HG02571 (cell line): ENCODE results near the gene RNF212.
"Not testable (repeated sequence)": the region's sequence is repeated elsewhere in the genome, so short reads cannot be mapped to it uniquely, and the experiment has no call there.

ENCODE experiments used
- ATAC-seq: cut with Tn5 transposase; IDR thresholded peaks from one replicate; pipeline ENCODE4 v1.9.1; 2021; ENCODE audit warnings: mild to moderate bottlenecking, moderate library complexity; ENCODE audit not compliant: unreplicated experiment

The RNF212 gene

DNA sequence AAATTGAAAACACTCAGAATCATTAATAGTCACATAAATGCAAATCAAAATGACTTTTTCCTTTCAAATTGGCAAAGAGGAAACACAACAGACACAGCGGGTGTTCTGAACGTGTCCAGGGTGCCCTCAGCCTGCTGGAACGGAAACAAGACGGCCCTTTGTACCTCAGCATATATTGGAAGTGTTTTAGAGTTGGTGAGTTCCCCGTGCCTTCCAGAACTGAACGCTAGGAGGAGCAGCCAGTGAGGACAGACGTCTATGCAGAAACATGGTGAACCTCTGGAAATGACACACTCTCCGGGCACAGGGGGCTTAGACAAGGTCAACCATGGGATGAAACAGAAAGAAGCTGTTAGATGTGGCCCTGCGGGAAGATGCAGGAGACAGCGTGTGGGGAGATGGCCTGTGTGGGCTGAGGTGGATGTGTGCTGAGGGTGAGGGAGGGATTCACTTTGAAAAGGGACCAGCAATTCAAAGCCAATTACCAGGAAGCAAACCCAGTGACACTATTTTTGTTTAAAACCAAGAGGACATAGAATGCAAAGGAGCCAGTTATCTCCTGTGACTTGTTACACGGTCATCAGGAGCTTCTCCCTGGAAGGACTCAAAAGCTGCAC, 40.4 kb downstream of the RNF212 start:
- no peak for ATAC-seq

GRCh38 chr4:1069394-1069793, 44.0 kb downstream of the RNF212 start:
- ATAC-seq = no peak

- no peak for ATAC-seq
These were observed 47.6 kb downstream of the RNF212 start for GRCh38 chr4:1065732-1066131.

DNA sequence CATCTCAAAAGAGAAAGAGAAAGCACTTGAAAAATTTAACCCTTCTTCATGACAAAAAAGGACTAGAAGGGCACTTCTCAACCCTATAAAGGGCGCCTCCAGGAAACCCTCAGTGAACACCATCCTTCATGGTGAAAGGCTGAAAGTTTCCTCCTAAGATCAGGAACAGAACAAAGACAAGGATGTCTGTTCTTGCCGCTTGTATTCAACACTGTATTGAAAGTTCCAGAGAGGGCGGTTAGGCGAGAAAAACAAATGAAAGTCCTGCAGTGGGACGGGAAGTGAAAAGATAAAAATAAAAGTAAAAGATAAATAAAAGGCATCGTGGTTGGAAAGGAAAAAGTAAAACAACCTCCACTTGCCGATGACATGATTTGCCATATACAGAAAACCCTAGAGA, 50.9 kb downstream of the RNF212 start:
- ATAC-seq = no peak

- ATAC-seq = no peak
These were observed 51.6 kb downstream of the RNF212 start for GRCh38 chr4:1061760-1062159.

- ATAC-seq = no peak
These were observed 52.2 kb downstream of the RNF212 start for GRCh38 chr4:1061056-1061700.

DNA sequence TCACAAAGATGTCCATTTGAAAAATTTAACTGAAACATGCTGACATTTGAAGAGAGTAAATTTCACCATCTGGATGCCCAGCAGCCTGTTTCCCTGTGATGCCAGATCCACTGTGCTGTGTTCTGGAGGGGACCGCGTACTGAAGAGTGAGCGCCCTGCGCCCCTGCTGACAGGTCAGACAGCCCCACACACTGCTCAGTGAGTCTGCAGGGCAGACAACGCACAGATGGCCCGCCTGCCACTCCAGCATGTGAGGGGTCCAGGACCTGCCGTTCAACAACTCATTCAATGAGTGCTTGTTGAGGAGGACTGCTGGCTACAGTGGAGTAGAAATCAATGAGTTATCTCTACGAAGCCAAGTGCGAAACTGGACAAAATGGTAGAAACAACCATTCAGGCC, 52.7 kb downstream of the RNF212 start:
- no peak for ATAC-seq

- ATAC-seq = no peak
These were observed 53.2 kb downstream of the RNF212 start for GRCh38 chr4:1060121-1060520.

DNA sequence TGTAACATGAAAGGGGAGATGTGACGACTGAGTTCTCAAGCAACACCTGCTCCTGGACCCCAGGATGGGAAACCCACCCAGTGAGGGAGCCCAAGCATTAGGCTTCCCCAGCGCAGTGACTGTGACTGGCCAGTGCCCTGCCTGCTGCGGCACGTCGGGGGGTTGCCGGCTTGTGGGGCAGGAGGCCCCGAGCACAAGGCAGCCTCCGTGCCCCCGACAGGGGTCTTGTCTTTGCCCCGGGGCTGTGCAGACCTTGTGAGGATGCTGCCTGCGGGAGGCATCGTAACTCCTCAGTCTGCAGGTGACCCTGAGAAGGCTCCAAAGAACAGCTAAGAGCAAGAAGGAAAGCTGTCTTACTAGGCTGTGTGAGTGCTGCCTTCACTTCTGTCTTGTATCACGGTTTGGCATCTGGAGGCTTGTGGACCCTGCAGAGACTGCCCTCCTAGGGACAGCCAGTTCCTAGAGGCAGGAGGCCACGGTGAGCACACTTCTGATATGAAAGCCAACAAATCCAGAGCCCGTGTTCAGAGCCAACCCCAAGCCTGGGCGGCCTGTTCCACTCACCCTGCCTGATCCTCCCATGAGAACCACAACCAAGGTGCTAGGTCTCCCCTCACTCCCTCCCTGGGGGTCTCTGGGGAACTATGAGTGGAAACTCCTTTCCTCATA, 54.2 kb downstream of the RNF212 start:
- no peak for ATAC-seq

DNA sequence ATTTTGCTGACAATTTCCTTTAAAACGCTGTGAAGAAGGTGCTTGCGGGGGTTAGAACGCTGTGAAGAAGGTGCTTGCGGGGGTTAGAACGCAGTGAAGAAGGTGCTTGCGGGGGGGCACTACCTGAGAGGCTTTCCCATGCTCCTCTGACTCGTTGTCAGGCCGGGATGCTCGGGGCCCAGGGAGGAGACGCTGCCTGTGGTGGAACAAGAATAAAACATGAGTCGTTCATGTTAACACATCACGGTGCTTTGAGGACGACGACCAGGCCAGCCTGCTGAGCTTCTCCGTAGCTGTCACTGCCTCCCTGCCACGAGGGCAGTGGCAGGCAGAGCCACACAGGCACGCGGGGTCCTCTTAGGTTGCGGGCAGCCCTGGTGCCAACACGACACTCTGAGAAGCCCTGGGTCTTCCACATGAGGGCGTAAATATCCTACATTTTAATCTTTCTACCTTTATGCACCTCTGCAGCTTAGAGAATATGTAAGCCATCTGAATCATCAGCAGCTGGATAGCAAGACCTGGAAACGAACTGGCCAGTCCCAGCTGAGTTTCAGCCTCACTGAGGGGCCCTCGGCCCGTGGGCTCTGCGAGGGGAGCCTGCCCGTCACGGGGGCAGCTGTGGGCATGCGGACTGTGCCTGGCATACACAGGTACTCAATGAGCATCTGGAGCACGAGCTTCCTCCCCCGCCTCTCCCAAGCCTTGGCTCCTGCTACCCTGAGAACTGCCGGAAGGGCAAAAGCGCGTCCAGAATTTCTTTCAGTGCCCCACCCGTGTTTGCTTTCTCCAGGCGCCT, 55.0 kb downstream of the RNF212 start:
- ATAC-seq = no peak

DNA sequence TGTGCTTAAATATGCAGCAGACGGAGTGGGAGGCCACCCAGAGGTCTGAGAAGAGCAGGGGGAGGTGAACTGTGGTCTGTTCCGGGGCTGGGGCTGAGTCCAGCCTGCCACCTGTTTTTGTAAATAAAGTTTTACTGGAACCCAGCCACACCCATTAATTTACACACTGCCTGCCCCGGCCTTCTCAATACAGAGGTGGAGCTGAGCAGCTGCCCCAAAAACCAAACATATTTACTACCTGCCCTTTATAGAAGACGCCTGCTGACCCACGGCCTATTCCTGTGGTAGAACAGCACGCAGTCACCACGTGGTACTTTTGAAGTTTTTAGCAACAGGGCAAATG, 56.0 kb downstream of the RNF212 start:
- no peak for ATAC-seq

GRCh38 chr4:1056671-1057402, 56.5 kb downstream of the RNF212 start:
- ATAC-seq = no peak

GRCh38 chr4:1055721-1056590, 57.4 kb downstream of the RNF212 start:
- ATAC-seq = no peak

DNA sequence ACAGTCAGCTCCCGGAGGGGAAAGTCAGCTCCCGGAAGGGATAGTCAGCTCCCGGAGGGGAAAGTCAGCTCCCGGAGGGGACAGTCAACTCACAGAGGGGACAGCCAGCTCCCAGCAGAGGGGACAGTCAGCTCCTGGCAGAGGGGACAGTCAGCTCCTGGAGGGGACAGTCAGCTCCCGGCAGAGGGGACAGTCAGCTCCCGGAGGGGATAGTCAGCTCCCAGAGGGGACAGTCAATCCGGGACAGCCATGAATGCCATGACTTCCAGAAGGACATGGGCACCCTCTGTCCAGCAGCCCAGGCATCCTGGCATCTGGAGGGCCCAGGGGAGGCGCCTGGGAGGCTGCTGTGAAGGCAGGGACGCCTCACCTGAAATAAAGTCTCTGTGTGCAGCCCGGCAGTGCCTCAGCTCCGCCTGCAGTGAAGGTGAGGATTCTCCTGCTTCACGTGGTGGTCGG, 58.1 kb downstream of the RNF212 start:
- ATAC-seq = not testable (repeated sequence)

GRCh38 chr4:1054696-1055242, 58.6 kb downstream of the RNF212 start:
- ATAC-seq = not testable (repeated sequence)

DNA sequence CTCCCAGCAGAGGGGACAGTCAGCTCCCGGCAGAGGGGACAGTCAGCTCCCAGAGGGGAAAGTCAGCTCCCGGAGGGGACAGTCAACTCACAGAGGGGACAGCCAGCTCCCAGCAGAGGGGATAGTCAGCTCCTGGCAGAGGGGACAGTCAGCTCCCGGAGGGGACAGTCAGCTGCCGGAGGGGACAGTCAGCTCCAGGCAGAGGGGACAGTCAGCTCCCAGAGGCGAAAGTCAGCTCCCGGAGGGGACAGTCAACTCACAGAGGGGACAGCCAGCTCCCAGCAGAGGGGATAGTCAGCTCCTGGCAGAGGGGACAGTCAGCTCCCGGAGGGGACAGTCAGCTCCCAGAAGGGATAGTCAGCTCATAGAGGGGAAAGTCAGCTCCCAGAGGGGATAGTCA, 59.5 kb downstream of the RNF212 start:
- ATAC-seq = not testable (repeated sequence)

DNA sequence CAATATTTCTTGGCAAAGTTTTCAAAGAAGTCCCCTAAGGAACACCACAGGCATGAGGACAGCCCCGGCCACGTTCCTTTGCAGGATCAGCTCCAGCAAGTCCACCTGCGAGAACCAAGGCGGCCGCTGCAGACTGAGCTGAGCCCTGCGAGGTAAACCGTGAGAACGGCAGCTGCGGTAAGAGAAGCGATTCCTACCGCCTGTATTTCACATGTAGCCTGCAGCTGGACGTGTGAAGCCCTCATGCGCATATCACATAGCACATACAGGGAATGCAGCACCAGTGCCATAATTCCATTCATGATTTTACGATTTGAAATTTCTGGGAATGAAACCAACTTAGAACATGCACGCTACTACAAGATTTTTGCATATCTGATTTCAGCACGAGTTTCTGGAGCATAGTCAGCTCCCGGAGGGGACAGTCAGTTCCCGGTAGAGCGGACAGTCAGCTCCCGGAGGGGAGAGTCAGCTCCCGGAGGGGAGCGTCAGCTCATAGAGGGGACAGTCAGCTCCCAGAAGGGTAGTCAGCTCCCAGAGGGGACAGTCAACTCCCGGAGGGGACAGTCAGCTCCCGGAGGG, 60.2 kb downstream of the RNF212 start:
- ATAC-seq = no peak

- ATAC-seq = no peak
These were observed 61.1 kb downstream of the RNF212 start for GRCh38 chr4:1052231-1052671.

GRCh38 chr4:1051472-1051871, 61.9 kb downstream of the RNF212 start:
- no peak for ATAC-seq
